Upper lobe of right lung (tissue), 1 donor: ENCODE results near the gene CDH23. TPM values are rescaled to one million over a fixed set of nuclear protein-coding genes. Genes with fewer than 3 reads are reported as not detected.

Source experiments
- ATAC-seq: fragments of 200-7000 bp; cut with Tn5 transposase; one replicate; pipeline ENCODE4 v1.9.1; 2020; ENCODE audit warnings: mild to moderate bottlenecking, moderate library complexity
- DNase-seq: peaks from one replicate; pipeline ENCODE4 v3.0.0-alpha.2; 2020
- H3K27ac ChIP-seq: fragments of 200-600 bp; one replicate; pipeline ENCODE4 v1.8.0; 2022
- H3K27me3 ChIP-seq: fragments of 200-600 bp; one replicate; pipeline ENCODE4 v1.8.0; 2022; ENCODE audit warnings: mild to moderate bottlenecking
- H3K36me3 ChIP-seq: fragments of 200-600 bp; one replicate; pipeline ENCODE4 v1.8.0; 2022
- H3K4me1 ChIP-seq: fragments of 200-600 bp; one replicate; pipeline ENCODE4 v1.8.0; 2022
- H3K4me3 ChIP-seq: fragments of 200-600 bp; one replicate; pipeline ENCODE4 v1.8.0; 2022; ENCODE audit warnings: mild to moderate bottlenecking
- H3K9me3 ChIP-seq: fragments of 200-600 bp; one replicate; pipeline ENCODE4 v1.8.0; 2022
- CTCF ChIP-seq: fragments of 200-600 bp; IDR thresholded peaks from one replicate; pipeline ENCODE4 v1.8.0; 2022; ENCODE audit warnings: antibody characterized with exemption
- intact Hi-C: fragments of 100-400 bp; cut with DNase I; formaldehyde crosslinking; loops from one replicate; pipeline ENCODE4 v1.11.0; 2022
- total RNA-seq: library from RNA; stranded (reverse); fragmentation: NEBNext Ultra II Directional; extraction: Animal tissue kit (Norgen Biotek cat#: 25700); gene quantifications from one replicate; pipeline ENCODE4 v1.2.1, GENCODE V29; 2021
- donor health status: DM: no; HTN: yes; CAD: no; lungs with severe emphysema.

Gene CDH23
- total RNA-seq, 1 donor from 2014 or later: 10.9 TPM

- intact Hi-C loops: no loop called here
- no peak for DNase-seq
- Histone ChIP-seq H3K4me1 (peaks cover 8% of the 10 kb centered on the region), H3K27me3 (no peaks in the 10 kb centered on the region), H3K9me3 (no peaks in the 10 kb centered on the region), H3K27ac (no peak overlapping the region), H3K4me3 (no peak overlapping the region), H3K36me3 (no peaks in the 10 kb centered on the region)
- no peak for TF ChIP-seq CTCF
- ATAC-seq: no peak
Observed at GRCh38 chr10:71502190-71502589, 105.5 kb downstream of the CDH23 start.

GRCh38 chr10:71502851-71503250 is 106.1 kb downstream of the CDH23 start:
- no peak for DNase-seq
- intact Hi-C loops: no loop called here
- no peak for ATAC-seq

GRCh38 chr10:71504168-71504567 is 107.4 kb downstream of the CDH23 start:
- peaks cover 8% of the 10 kb centered on the region for H3K4me1 ChIP-seq
- no peak for TF ChIP-seq CTCF
- no peaks in the 10 kb centered on the region for H3K27me3 ChIP-seq
- ATAC-seq (no peak), DNase-seq (no peak)
- H3K9me3 ChIP-seq: no peaks in the 10 kb centered on the region
- H3K27ac ChIP-seq: no peak overlapping the region
- H3K4me3 ChIP-seq: no peak overlapping the region
- intact Hi-C loops: no loop called here
- no peaks in the 10 kb centered on the region for H3K36me3 ChIP-seq

More at GRCh38 chr10:71502851-71503250, 106.1 kb downstream of the CDH23 start:
- Histone ChIP-seq H3K9me3 (no peaks in the 10 kb centered on the region), H3K27me3 (no peaks in the 10 kb centered on the region), H3K36me3 (no peaks in the 10 kb centered on the region), H3K27ac (no peak overlapping the region), H3K4me1 (peaks cover 8% of the 10 kb centered on the region), H3K4me3 (no peak overlapping the region)
- TF ChIP-seq CTCF: no peak

- DNase-seq (no peak), ATAC-seq (no peak)
- no peak overlapping the region for H3K27ac ChIP-seq
- intact Hi-C loops: no loop called here
- no peak for TF ChIP-seq CTCF
- H3K36me3 ChIP-seq: no peaks in the 10 kb centered on the region
- H3K27me3 ChIP-seq: no peaks in the 10 kb centered on the region
- peaks cover 8% of the 10 kb centered on the region for H3K4me1 ChIP-seq
- H3K4me3 ChIP-seq: no peak overlapping the region
- no peaks in the 10 kb centered on the region for H3K9me3 ChIP-seq
Observed at GRCh38 chr10:71504570-71504969, 107.8 kb downstream of the CDH23 start.

GRCh38 chr10:71505862-71506261 is 109.1 kb downstream of the CDH23 start:
- no peak for DNase-seq
- Histone ChIP-seq H3K27me3 (no peaks in the 10 kb centered on the region), H3K36me3 (no peaks in the 10 kb centered on the region), H3K4me3 (no peak overlapping the region), H3K4me1 (peaks cover 8% of the 10 kb centered on the region), H3K9me3 (no peaks in the 10 kb centered on the region), H3K27ac (no peak overlapping the region)
- intact Hi-C loops: no loop called here
- TF ChIP-seq CTCF: no peak
- ATAC-seq: no peak

- H3K27me3 ChIP-seq: no peaks in the 10 kb centered on the region
- no peak overlapping the region for H3K4me3 ChIP-seq
- peaks cover 8% of the 10 kb centered on the region for H3K4me1 ChIP-seq
- intact Hi-C loops: no loop called here
- H3K36me3 ChIP-seq: no peaks in the 10 kb centered on the region
- no peaks in the 10 kb centered on the region for H3K9me3 ChIP-seq
- no peak for DNase-seq
- no peak overlapping the region for H3K27ac ChIP-seq
- TF ChIP-seq CTCF: no peak
- ATAC-seq: no peak
Observed at GRCh38 chr10:71509444-71509843, 112.7 kb downstream of the CDH23 start.
